Activated CD8-positive, alpha-beta memory T cell treated with anti-CD3 and anti-CD28 coated beads, Interleukin-2, amount 10 ng/mL, durations not matched to agents 7 days and 5 days (primary cell): ENCODE measurements around the gene NTN3. TPM values are rescaled to one million over a fixed set of nuclear protein-coding genes. Genes with fewer than 3 reads are reported as not detected.

ENCODE experiments used
- ATAC-seq: fragments of 150-1000 bp; cut with Tn5 transposase; one replicate; pipeline ENCODE4 v1.10.0; 2021; ENCODE audit warnings: moderate library complexity
- CTCF ChIA-PET: fragments of 350-600 bp; sonication (Branson Sonifier 250); formaldehyde crosslinking; loops from one replicate; lab custom pipeline; 2021; ENCODE audit warnings: antibody characterized with exemption; lab: Charles Lee
- DNase-seq: peaks from one replicate; pipeline ENCODE4 v3.0.0-alpha.2; 2020
- H3K27ac Mint-ChIP-seq: one replicate; pipeline ENCODE4 v1.8.0; 2021; ENCODE audit warnings: mild to moderate bottlenecking, mixed read lengths
- H3K27me3 Mint-ChIP-seq: one replicate; pipeline ENCODE4 v1.8.0; 2021; ENCODE audit warnings: mixed read lengths
- H3K36me3 Mint-ChIP-seq: one replicate; pipeline ENCODE4 v1.8.0; 2021; ENCODE audit warnings: mild to moderate bottlenecking, mixed read lengths
- H3K4me1 Mint-ChIP-seq: one replicate; pipeline ENCODE4 v1.8.0; 2021; ENCODE audit warnings: mixed read lengths
- H3K4me3 Mint-ChIP-seq: one replicate; pipeline ENCODE4 v1.8.0; 2021; ENCODE audit warnings: mild to moderate bottlenecking, moderate library complexity, mixed read lengths
- H3K9me3 Mint-ChIP-seq: one replicate; pipeline ENCODE4 v1.8.0; 2022; ENCODE audit warnings: low read depth, mixed read lengths
- total RNA-seq, 2 experiments: library from RNA; stranded (reverse); gene quantifications; one replicate each; pipeline ENCODE4 v1.2.3, GENCODE V29; 2021

The NTN3 gene
- total RNA-seq, 2 experiments from 2014 or later = not detected

GRCh38 chr16:2471653-2472487 is 773 bp downstream of the NTN3 start:
- no peak overlapping the region for H3K4me3 Mint-ChIP-seq
- peaks cover 19% of the 10 kb centered on the region for H3K4me1 Mint-ChIP-seq
- H3K36me3 Mint-ChIP-seq = no peaks in the 10 kb centered on the region
- DNase-seq (no peak), ATAC-seq (no peak)
- no peaks in the 10 kb centered on the region for H3K9me3 Mint-ChIP-seq
- H3K27me3 Mint-ChIP-seq = peaks cover 48% of the 10 kb centered on the region
- no peak overlapping the region for H3K27ac Mint-ChIP-seq
- CTCF ChIA-PET = no interaction called here

GRCh38 chr16:2472488-2472864 is 1.4 kb downstream of the NTN3 start:
- Mint-ChIP-seq H3K36me3 (no peaks in the 10 kb centered on the region), H3K27me3 (peaks cover 43% of the 10 kb centered on the region), H3K4me1 (peaks cover 17% of the 10 kb centered on the region), H3K4me3 (no peak overlapping the region), H3K9me3 (no peaks in the 10 kb centered on the region), H3K27ac (no peak overlapping the region)
- no peak for ATAC-seq
- CTCF ChIA-PET = no interaction called here
- DNase-seq = no peak

GRCh38 chr16:2472885-2473445 is 1.9 kb downstream of the NTN3 start:
- Mint-ChIP-seq H3K27ac (no peak overlapping the region), H3K4me3 (peak overlapping the region; percentile 58), H3K27me3 (peaks cover 43% of the 10 kb centered on the region), H3K36me3 (no peaks in the 10 kb centered on the region), H3K9me3 (no peaks in the 10 kb centered on the region), H3K4me1 (peaks cover 17% of the 10 kb centered on the region)
- DNase-seq (no peak), ATAC-seq (no peak)
- CTCF ChIA-PET = interaction anchor here (0.8 kb wide), 1 partner anchor 11 kb away, joined by 3 read pairs; no protein-coding TSS in a partner anchor

- Mint-ChIP-seq H3K4me1 (peaks cover 16% of the 10 kb centered on the region), H3K4me3 (peak overlapping the region; percentile 58), H3K9me3 (no peaks in the 10 kb centered on the region), H3K36me3 (no peaks in the 10 kb centered on the region), H3K27me3 (peaks cover 39% of the 10 kb centered on the region), H3K27ac (no peak overlapping the region)
- CTCF ChIA-PET = interaction anchor here (0.8 to 2.5 kb wide), 6 partner anchors 10 to 221 kb away, joined by 3 to 9 read pairs (median 3); partner anchors contain the start of gene ECI1
- peak; percentile 7 for ATAC-seq
- DNase-seq = no peak
Observed at GRCh38 chr16:2473446-2473926, 2.4 kb downstream of the NTN3 start.

- H3K4me1 Mint-ChIP-seq = peaks cover 14% of the 10 kb centered on the region
- ATAC-seq = peak; percentile 71
- CTCF ChIA-PET = interaction anchor here (0.7 to 2.5 kb wide), 11 partner anchors 10 to 279 kb away, joined by 3 to 9 read pairs (median 5); partner anchors contain the start of genes ABCA3, ECI1 and TEDC2
- peak overlapping the region; percentile 72 for H3K27ac Mint-ChIP-seq
- peaks cover 32% of the 10 kb centered on the region for H3K27me3 Mint-ChIP-seq
- peak; percentile 72 for DNase-seq
- no peaks in the 10 kb centered on the region for H3K36me3 Mint-ChIP-seq
- H3K9me3 Mint-ChIP-seq = no peaks in the 10 kb centered on the region
- H3K4me3 Mint-ChIP-seq = peak overlapping the region; percentile 74
Observed at GRCh38 chr16:2473999-2474876, 3.1 kb downstream of the NTN3 start.

- ATAC-seq (peak; percentile 71), DNase-seq (peak; percentile 88)
- Mint-ChIP-seq H3K27ac (peak within 1 kb of the TSS; percentile 72), H3K4me1 (peaks cover 14% of the 10 kb centered on the region), H3K9me3 (no peaks in the 10 kb centered on the region), H3K4me3 (peak within 1 kb of the TSS; percentile 74), H3K27me3 (peaks cover 25% of the 10 kb centered on the region), H3K36me3 (no peaks in the 10 kb centered on the region)
- CTCF ChIA-PET = interaction anchor here (0.8 to 2.5 kb wide), 7 partner anchors 11 to 280 kb away, joined by 4 to 9 read pairs (median 6); partner anchors contain the start of gene TEDC2
Observed at GRCh38 chr16:2474877-2475412, 3.8 kb downstream of the NTN3 start, which contains the start of gene TBC1D24. TSS of gene TBC1D24 (plus strand) at chr16:2475127. CDS start at chr16:2496149, 21,022 bp downstream.

- H3K27me3 Mint-ChIP-seq = peaks cover 18% of the 10 kb centered on the region
- peak overlapping the region; percentile 58 for H3K4me3 Mint-ChIP-seq
- CTCF ChIA-PET = interaction anchor here (0.8 to 2.5 kb wide), 6 partner anchors 13 to 281 kb away, joined by 4 to 7 read pairs (median 6); partner anchors contain the start of gene TEDC2
- H3K27ac Mint-ChIP-seq = no peak overlapping the region
- ATAC-seq (peak; percentile 50), DNase-seq (peak; percentile 69)
- no peaks in the 10 kb centered on the region for H3K9me3 Mint-ChIP-seq
- H3K4me1 Mint-ChIP-seq = peaks cover 14% of the 10 kb centered on the region
- H3K36me3 Mint-ChIP-seq = no peaks in the 10 kb centered on the region
Observed at GRCh38 chr16:2475413-2476344, 4.6 kb downstream of the NTN3 start.

GRCh38 chr16:2476345-2476720 is 5.2 kb downstream of the NTN3 start:
- no peaks in the 10 kb centered on the region for H3K9me3 Mint-ChIP-seq

GRCh38 chr16:2476741-2477140 is 5.6 kb downstream of the NTN3 start:
- H3K9me3 Mint-ChIP-seq = no peaks in the 10 kb centered on the region
- DNase-seq = no peak
- H3K27me3 Mint-ChIP-seq = peaks cover 16% of the 10 kb centered on the region
- peaks cover 14% of the 10 kb centered on the region for H3K4me1 Mint-ChIP-seq
- no peak overlapping the region for H3K27ac Mint-ChIP-seq
- CTCF ChIA-PET = interaction anchor here (0.6 to 1.4 kb wide), 4 partner anchors 13 to 454 kb away, joined by 3 to 4 read pairs (median 3); no protein-coding TSS in a partner anchor
- no peak for ATAC-seq
- no peaks in the 10 kb centered on the region for H3K36me3 Mint-ChIP-seq
- peak overlapping the region; percentile 56 for H3K4me3 Mint-ChIP-seq

More at GRCh38 chr16:2476345-2476720, 5.2 kb downstream of the NTN3 start:
- ATAC-seq = no peak
- H3K27ac Mint-ChIP-seq = no peak overlapping the region
- peak overlapping the region; percentile 56 for H3K4me3 Mint-ChIP-seq
- CTCF ChIA-PET = interaction anchor here (1.3 to 1.4 kb wide), 2 partner anchors 14 to 25 kb away, joined by 3 to 4 read pairs; no protein-coding TSS in a partner anchor
- no peak for DNase-seq
- peaks cover 16% of the 10 kb centered on the region for H3K27me3 Mint-ChIP-seq
- peaks cover 14% of the 10 kb centered on the region for H3K4me1 Mint-ChIP-seq
- no peaks in the 10 kb centered on the region for H3K36me3 Mint-ChIP-seq

- DNase-seq (no peak), ATAC-seq (no peak)
- CTCF ChIA-PET = interaction anchor here (0.5 to 1.4 kb wide), 5 partner anchors 13 to 455 kb away, joined by 3 to 4 read pairs (median 3); no protein-coding TSS in a partner anchor
- H3K4me3 Mint-ChIP-seq = no peak overlapping the region
- peaks cover 14% of the 10 kb centered on the region for H3K4me1 Mint-ChIP-seq
- H3K9me3 Mint-ChIP-seq = no peaks in the 10 kb centered on the region
- H3K27me3 Mint-ChIP-seq = peaks cover 10% of the 10 kb centered on the region
- no peak overlapping the region for H3K27ac Mint-ChIP-seq
- no peaks in the 10 kb centered on the region for H3K36me3 Mint-ChIP-seq
Observed at GRCh38 chr16:2477327-2477726, 6.2 kb downstream of the NTN3 start.

- DNase-seq (no peak), ATAC-seq (no peak)
- H3K27me3 Mint-ChIP-seq = peaks cover 2% of the 10 kb centered on the region
- no peaks in the 10 kb centered on the region for H3K36me3 Mint-ChIP-seq
- CTCF ChIA-PET = interaction anchor here (0.9 kb wide), 1 partner anchor 23 kb away, joined by 4 read pairs; no protein-coding TSS in a partner anchor
- H3K9me3 Mint-ChIP-seq = no peaks in the 10 kb centered on the region
- peaks cover 14% of the 10 kb centered on the region for H3K4me1 Mint-ChIP-seq
- no peak overlapping the region for H3K4me3 Mint-ChIP-seq
- no peak overlapping the region for H3K27ac Mint-ChIP-seq
Observed at GRCh38 chr16:2478279-2478678, 7.2 kb downstream of the NTN3 start.
